ENCODE measurements around the gene FBXW9.
"Not testable (repeated sequence)": the region's sequence is repeated elsewhere in the genome, so short reads cannot be mapped to it uniquely, and the experiment has no call there.

Gene FBXW9

DNA sequence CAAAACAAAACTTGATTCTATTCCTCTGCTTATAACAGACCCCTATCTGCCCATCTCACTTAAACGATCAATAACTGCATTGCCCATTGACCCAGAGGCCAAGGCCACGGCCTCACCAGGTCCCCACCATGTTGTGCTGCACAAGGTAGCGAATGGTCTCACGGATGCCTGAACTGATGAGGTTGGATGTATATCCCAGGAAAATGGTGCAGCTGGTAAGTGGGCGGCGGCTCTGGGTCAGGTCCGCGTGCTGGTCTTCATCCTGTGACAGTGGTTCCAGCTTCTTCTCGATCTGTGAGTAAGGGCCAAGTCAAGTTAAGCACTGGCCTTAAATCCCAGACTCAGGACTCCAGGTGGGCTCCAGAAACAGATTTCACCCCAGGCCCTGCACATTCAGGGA, 16.4 kb downstream of the FBXW9 start:
- no peak for DNase-seq (ENCODE audit: low read depth)

DNA sequence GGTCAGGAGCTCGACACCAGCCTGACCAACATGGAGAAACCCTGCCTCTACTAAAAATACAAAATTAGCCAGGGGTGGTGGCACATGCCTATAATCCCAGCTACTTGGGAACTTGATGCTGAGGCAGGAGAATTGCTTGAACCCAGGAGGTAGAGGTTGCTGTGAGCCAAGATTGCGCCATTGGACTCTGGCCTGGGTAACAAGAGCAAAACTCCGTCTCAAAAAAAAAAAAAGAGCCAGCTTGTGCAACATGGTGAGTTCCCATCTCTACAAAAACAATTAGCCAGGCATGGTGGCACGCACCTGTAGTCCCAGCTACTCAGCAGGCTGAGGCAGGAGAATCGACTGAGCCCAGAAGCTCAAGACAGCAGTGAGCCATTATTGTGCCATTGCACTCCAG, 18.4 kb downstream of the FBXW9 start:
- not testable (repeated sequence) for DNase-seq (ENCODE audit: low read depth)

DNA sequence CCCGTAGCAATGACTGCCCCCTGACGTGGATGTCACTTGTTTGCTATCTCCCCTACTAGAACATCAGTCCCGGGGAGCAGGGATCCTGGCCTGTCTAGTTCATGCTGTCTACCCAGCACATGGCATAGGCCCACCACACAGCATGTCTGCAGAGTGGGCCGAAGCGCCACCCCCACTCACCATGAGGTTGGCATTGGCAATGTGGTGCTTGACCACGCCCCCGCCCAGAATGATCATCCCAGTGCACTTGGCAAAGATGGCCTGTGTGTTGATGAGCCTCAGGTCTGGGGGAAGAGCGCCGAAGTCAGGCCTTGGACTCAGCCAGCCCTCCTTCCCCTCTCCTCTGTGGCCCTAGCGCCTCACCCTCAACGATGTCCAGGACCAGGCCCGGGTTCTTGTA, 19.5 kb downstream of the FBXW9 start:
- DNase-seq (ENCODE audit: low read depth): no peak

DNA sequence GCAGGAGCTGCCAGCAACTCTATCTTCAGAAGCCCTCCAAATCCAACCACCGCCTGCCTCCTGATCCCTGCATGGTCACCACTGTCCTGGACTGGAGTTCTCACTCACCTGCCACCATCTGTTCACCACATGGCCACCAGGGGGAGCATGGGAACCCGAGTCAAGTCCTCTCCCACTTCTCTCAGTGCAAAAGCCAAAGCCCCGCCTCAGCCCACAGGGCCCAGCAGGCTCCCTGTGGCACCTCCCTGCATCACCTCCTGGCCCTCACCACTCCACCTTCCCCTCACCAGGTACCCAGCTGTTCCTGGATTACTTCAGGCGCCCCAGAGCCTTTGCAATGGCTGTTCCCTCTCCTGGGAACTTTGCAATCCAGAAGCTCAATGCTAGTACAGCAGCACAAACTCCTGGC, 20.0 kb downstream of the FBXW9 start:
- DNase-seq (ENCODE audit: low read depth): peak; percentile 73

DNA sequence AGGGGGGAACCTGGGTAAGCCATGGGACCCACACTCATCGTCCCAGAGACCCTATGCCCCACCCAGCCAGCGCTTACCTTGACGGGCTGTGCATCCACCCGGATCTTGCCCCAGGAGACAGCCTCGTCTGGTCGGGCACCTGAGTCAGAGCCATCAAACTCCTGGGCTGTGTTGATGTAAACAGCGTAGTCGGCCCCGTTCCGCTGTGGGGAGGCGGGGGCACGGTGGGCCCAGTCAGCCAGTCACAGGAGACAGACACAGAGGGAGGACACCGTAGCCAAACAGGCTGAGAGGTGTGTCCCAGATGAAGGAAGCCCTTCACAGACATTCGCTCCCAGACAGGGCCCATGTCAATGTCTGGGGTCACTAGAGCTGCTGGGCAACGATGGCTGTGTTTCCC, 20.5 kb downstream of the FBXW9 start:
- DNase-seq (ENCODE audit: low read depth): no peak

DNA sequence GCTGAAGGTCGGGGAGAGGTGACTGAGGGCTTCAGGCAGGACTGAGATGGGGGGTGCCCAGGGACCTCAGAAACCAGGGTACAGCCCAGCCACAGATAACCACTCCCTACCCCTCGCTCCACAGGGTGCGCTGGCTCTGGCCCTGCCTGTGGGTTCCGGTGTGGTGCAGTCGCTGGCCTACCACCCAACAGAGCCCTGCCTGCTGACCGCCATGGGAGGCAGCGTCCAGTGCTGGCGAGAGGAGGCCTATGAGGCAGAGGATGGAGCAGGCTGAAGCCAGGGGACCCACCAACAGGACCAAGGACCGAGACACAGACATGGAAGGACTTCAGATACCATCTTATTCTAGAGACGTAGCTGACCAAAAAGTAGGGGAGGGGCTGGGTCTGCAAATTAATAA, 21.0 kb downstream of the FBXW9 start:
- DNase-seq (ENCODE audit: low read depth): no peak

DNA sequence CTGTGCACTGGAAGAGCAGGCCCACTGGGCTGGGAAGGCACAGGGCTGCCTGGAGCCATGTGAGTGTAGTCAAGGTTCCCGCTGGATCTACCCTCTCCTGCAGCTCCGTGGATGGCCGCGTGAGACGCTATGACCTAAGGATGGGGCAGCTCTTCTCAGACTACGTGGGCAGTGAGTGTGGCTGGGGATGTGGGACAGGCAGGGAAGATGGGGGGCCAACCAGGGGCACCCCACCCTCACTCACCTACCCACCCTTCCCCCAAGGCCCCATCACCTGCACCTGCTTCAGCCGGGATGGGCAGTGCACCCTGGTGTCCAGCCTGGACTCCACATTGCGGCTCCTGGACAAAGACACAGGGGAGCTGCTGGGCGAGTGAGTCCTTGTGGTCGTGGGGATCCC, 23.7 kb downstream of the FBXW9 start:
- DNase-seq (ENCODE audit: low read depth): no peak

DNA sequence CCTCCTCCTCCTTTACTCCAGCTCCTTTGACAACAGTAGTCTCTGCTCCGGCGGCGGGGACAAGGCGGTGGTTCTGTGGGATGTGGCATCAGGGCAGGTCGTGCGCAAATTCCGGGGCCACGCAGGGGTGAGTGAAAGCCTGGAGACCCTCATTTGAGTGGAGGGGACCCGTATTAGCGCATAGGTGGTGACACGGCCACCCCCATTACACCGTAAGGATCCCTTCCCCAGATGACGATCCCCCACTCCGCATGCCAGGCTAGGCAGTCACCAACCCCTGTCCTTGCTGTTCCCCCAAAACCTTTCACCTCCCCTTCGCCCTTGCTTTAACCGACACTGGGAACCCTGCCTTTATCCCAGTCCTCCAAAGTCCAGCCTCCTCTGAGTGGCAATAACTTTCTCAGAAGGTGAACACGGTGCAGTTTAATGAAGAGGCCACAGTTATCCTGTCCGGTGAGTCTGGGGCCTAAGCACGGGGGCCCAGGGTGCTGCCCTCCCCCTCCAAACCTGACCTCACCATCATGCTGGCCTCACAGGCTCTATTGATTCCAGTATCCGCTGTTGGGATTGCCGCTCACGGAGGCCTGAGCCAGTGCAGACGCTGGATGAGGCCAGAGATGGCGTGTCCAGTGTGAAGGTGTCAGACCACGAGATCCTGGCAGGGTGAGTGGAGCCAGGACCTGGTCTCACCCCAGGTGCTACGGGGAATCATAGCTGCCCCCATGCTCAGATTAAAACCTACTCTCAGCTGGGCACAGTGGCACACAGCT, 26.1 kb downstream of the FBXW9 start:
- DNase-seq (ENCODE audit: low read depth): no peak

DNA sequence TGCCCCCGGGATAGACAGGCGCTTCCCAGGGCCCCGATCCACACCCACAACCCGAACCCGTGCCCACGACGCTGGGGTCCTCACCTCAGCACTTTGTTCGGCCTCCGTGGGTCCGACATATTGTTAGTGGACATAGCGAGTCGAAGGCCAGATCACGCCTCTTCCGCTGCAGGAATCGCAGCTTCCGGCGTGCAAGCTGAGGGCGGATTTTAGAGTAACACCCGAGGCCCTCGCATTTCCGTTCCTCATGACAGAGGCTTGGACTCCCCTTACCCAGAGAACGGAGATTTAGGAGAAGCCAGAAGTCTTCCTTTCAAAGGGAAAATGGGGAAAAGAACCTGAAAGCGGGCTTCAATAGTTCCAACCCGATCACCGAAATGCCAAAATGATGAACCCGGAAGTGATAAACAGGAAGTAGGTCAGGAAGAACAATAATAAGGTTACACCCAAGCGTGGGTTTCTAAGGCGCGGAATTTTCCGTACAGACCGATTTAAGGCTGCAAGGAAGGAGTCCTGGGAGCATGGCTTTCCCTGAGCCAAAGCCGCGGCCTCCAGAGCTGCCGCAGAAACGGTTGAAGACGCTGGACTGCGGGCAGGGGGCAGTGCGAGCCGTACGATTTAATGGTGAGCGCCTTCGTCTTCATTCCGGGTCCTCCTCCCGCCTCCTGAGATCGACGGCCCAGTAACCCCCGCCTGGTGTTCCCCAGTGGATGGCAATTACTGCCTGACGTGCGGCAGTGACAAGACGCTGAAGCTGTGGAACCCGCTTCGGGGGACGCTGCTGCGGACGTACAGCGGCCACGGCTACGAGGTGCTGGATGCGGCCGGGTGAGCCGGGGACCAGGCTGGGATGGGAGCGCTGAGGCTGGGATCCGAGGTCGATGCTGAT, 26.9 kb downstream of the FBXW9 start:
- peak; percentile 53 for DNase-seq (ENCODE audit: low read depth)

DNA sequence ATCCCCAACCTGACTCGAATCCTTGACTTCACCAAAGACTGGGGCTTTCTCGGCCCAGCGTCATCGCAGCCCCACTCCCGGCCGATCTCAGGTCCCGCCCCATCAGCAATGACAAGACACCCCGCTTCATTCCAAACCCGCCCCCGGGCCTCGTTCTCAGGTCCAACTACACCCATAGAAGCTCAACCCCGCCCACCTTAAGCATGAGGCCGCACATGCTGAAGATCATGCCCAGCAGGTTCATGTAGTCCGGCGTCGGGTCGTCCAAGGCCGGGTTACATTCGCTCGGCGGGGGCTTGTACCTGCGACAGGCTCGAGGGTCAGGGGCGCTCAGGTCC, 27.5 kb downstream of the FBXW9 start:
- peak; percentile 71 for DNase-seq (ENCODE audit: low read depth)

DNA sequence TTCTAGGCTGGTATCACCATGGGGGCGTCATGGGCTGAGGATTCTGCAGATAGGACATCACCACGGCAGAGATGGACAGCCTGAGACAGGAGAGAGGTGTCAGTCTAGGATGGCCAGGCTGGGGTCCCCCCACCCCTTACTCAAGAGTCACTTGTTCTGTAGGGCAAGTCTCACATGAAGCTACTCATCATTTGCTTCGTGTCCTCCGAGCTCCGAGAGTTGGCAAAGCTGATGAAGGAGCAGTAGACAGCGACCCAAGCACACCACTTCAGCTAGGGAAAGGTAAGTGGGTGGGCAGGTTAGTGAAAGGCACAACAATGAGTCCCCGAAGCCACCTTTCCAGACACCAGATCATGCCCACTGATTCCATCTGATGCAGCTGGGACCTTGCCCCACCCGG, 28.1 kb downstream of the FBXW9 start:
- no peak for DNase-seq (ENCODE audit: low read depth)

DNA sequence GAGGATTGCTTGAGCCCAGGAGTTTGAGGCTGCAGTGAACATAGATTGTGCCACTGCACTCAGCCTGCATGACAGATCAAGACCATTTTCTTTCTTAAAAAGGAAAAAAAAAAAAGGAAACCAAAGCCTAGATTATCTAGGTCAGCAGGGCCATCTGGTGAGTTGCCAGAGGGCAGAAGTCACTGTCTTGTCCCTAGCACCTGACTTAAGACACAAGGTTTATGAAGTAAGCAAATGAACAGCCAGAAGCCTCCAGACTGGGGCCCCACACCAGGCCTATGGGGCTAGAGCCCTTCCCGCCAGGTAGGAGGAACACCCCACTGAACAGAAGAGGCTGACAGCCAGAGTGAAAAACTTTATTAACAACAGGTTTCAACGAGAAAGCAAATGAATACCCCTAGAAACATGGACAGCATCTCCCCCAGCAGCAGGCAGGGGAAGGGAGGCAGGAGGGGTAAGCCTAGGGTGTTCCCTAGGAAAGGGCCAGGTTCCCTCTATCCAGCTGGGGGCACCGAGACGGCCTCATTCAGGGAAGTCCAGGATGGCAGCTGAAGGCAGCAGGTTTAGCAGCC, 28.6 kb downstream of the FBXW9 start:
- no peak for DNase-seq (ENCODE audit: low read depth)

DNA sequence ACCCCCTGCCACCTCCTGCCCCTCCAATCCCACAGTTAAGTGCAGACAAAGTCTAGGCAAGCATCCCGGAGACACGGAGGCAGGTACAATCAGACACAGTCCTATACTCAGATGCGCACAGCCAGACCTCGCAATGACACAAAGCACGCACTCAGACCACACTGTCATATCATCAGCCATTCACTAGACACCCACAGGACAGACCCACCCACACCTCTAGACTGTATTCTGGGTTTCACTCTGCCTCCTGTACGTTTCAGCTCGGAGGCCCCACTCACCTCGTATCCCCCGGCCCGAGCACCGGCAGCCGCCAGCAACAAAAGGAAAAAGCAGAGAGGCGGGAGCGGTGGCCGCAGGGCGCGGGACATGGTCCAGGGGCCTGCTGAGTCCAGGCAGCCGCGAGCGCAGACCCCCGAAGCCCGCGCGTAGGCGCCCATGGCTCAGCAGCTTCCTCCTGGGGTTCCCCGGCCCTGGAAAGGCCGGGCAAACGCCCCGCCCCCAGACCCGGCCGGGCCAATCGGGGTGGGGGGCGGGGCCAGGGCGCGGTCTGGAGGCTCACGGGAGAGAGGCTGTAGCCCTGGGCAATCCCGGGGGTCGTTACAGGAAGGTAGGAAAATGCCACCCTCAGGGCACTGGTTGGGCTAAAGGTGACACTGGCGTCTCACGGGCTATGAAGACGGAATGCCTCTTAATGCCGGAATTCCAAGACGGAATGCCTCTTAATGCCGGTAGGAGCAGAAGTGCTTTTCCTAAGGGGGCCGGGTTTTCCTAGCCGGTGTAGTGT, 30.0 kb downstream of the FBXW9 start, which contains the start of the genes MAN2B1 and WDR83:
MAN2B1 (minus strand) TSS at position 478 of the 784 bp plus-strand sequence; CDS start at position 437, 41 bp downstream.
WDR83 (plus strand) TSS at position 543 of the 784 bp plus-strand sequence. CDS start 2,984 bp downstream, outside the sequence.
- peak; percentile 69 for DNase-seq (ENCODE audit: low read depth)

DNA sequence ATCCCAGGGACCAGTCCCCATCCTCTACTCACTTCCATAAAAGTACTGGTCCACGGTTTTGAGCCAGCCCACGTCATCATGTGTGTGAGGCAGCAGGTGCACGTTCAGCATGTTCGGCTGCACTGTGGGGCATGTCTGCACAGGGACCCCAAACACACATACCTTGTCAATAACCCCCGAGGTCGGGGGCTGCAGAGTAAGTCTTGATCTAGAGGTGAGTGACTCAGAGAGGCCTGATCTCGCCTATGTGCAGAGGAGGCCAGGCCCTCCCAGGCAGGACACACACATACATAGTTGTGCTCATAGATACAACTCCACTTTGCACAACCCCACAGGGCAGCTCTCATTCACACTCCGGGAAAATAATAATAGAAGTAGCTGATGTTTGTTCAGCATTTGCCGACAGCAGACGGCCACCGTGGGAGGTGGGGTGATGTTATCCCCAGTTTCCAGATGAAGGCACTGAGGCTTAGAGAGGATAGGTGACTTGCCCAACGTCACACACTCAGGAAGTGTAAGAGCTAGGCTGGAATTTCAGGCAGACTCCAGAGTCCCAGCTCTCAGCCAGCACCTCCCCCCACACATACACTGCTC, 30.7 kb downstream of the FBXW9 start:
- no peak for DNase-seq (ENCODE audit: low read depth)

DNA sequence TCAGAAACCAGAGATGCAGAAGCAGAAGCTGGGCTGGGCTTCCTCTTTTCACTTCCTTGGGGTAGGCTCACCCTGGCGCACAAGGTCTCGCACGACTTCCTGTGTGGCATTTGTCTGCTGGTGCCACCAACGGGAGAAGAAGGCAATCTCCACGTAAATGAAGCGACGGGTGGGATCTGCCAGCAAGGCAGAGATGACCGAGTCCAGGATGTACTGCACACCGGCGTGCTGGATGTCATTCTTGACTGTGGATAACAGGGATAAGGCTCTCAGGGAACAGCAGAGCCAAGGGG, 31.2 kb downstream of the FBXW9 start:
- peak; percentile 26 for DNase-seq (ENCODE audit: low read depth)

DNA sequence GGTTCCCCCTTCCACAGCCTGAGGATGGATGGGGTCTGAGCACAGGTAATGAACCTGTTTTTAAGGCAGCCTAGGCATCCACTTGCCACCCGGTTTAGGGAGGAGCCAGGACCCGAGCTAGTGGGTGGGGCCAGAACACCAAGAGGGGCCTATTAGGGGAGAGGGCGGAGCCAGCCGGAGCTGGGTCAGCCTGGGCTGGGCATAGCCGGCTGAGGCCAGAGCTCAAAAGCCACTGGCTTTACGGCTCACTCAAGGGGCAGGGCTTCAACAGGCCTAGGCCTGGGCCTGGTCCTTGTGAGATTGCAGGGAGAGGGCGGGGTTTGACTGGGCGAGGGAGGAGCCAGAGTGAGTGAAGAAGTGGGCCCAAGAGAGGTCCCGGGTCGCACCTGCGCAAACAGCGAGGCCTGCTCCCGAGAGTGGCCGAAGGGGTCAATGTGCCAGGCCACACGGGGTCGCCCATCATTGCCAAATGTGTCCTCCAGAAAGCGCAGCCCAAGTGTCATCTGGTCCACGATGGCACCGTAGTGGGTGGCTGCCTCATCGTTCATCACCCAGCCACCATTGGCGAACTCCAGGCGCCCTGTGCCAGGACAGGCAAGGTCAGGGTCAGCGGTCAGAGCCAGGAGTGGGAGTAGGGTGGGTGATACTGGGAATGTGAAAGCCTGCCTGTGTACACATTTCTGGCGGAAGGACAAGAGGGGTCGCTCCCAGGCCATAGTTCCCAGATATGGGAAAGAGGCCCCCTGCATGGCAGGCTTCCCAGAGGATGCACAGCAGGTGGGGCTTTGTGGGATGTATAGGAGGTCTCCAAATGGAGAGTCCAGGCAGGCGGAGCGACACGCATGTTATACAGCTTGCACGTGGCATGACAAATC, 31.8 kb downstream of the FBXW9 start:
- DNase-seq (ENCODE audit: low read depth): no peak

DNA sequence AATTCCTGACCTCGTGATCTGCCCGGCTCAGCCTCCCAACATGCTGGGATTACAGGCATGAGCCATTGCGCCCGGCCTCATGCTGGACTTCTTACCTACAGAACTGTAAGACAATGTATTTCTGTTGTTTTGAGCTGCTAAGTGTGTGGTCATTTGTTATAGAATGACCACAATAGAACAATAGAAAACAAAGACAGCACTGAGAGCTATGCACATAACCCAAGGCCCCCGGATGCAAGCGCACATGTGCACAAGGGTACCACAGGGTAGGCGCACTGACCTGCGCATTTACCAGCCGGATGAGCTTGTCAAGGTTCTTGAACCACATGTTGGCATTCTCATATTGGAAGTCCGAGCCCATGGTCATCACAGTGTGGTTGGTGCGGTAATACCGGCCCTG, 35.5 kb downstream of the FBXW9 start:
- DNase-seq (ENCODE audit: low read depth): no peak

DNA sequence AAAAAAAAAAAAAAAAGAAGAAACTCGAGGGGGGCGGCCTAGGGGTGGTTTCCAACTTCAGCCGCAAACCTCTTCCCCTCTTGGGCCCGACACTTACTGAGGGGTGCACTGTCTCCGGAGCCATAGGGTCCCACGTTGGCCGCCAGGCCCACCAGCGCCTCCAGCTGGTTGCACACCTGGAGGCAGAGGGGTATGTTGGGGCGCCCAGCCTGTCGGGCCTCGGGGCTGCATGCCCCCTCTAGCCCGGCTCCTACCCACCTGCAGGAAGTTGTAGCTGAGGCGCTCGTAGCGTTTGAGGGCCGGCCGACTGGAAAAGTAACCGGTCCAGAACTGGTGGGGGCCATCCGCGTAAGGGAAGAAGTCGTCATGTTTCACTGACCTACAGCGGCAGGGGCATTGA, 38.5 kb downstream of the FBXW9 start:
- no peak for DNase-seq (ENCODE audit: low read depth)

DNA sequence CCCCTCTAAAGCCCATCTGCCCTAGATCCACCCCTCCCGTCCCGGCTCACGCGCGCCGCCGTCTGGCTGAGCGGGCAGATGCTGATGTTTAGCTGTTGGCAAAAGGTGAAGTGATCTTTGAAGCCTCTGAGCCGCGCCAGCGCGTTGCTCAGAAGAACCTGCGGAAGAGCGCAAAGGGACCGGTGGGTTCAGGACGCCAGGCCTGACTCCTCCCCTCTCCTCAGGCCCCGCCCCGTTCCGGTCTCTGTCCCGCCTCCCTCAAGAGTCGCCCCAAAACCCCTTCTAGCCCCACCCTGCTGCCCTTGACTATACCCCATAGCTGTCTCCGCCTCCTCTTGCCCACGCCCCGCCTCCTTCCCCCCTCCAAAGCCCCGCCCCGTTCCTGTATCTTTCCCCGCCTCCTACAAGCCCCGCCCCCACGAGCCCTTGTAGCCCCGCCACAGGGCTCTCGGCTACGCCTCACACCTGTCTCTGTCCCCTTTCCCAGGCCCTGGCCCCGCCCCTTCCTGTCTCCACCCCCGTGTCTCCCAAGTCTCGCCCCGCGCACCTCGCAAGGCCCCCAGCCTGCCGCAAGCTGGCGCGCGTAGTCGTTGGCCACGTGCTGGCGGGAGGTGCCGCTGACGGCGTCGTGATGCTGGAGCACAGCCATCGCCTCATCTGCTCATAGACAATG, 39.4 kb downstream of the FBXW9 start:
- DNase-seq (ENCODE audit: low read depth): no peak

DNA sequence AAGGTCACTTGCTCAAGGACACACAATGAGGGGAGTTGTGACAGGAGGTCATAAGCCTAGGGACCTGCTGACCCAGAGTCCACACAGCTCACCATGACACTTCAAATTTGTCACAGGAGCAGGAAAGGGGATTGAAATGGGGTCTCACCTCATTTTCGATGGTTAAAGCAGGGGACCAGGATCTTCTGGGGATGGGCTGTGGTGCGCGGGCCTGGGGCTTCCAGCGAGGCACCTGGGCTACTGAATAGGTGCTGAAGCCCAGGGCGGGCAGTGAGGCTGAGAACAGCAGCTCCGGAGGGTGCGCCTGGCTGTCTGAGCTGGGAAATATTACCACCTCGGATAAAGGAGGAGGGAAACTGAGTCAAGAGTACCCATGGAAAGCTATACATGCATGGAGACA, 40.9 kb downstream of the FBXW9 start:
- no peak for DNase-seq (ENCODE audit: low read depth)
